T-helper 2 cell treated with Interferon-gamma antibody and Interleukin-4, amounts not matched to agents 5 μg/mL and 100 μg/mL, for 36 hours (primary cell): ENCODE data around the gene FTO.

ENCODE experiments used
- DNase-seq: peaks from one replicate; pipeline ENCODE4 v3.0.0; 2021; ENCODE audit warnings: low spot score
- H3K27ac Mint-ChIP-seq: one replicate; pipeline ENCODE4 v1.8.0; 2021; ENCODE audit warnings: mild to moderate bottlenecking, mixed read lengths
- H3K27me3 Mint-ChIP-seq: one replicate; pipeline ENCODE4 v1.8.0; 2021; ENCODE audit warnings: low read depth, mixed read lengths
- H3K36me3 Mint-ChIP-seq: one replicate; pipeline ENCODE4 v1.8.0; 2021; ENCODE audit warnings: low read depth, mixed read lengths
- H3K4me1 Mint-ChIP-seq: one replicate; pipeline ENCODE4 v1.8.0; 2021; ENCODE audit warnings: low read depth, mixed read lengths
- H3K4me3 Mint-ChIP-seq: one replicate; pipeline ENCODE4 v1.8.0; 2022; ENCODE audit warnings: mild to moderate bottlenecking, moderate library complexity, mixed read lengths
- H3K9me3 Mint-ChIP-seq: one replicate; pipeline ENCODE4 v1.8.0; 2021; ENCODE audit warnings: mixed read lengths

Gene FTO

GRCh38 chr16:53771655-53772497 is 67.9 kb downstream of the FTO start:
- peaks cover 33% of the 10 kb centered on the region for H3K4me1 Mint-ChIP-seq
- H3K27me3 Mint-ChIP-seq, result no peaks in the 10 kb centered on the region
- no peaks in the 10 kb centered on the region for H3K9me3 Mint-ChIP-seq
- no peak overlapping the region for H3K4me3 Mint-ChIP-seq
- H3K36me3 Mint-ChIP-seq, result peaks cover 5% of the 10 kb centered on the region
- no peak for DNase-seq
- H3K27ac Mint-ChIP-seq, result no peak overlapping the region

- DNase-seq, result no peak
- no peaks in the 10 kb centered on the region for H3K27me3 Mint-ChIP-seq
- no peak overlapping the region for H3K4me3 Mint-ChIP-seq
- H3K36me3 Mint-ChIP-seq, result peaks cover 5% of the 10 kb centered on the region
- H3K27ac Mint-ChIP-seq, result no peak overlapping the region
- H3K4me1 Mint-ChIP-seq, result peaks cover 28% of the 10 kb centered on the region
- no peaks in the 10 kb centered on the region for H3K9me3 Mint-ChIP-seq
These were observed 69.3 kb downstream of the FTO start for GRCh38 chr16:53773150-53773846.

- H3K36me3 Mint-ChIP-seq, result peaks cover 5% of the 10 kb centered on the region
- no peak overlapping the region for H3K27ac Mint-ChIP-seq
- DNase-seq, result no peak
- H3K4me1 Mint-ChIP-seq, result peaks cover 22% of the 10 kb centered on the region
- H3K4me3 Mint-ChIP-seq, result no peak overlapping the region
- no peaks in the 10 kb centered on the region for H3K27me3 Mint-ChIP-seq
- no peaks in the 10 kb centered on the region for H3K9me3 Mint-ChIP-seq
These were observed 69.9 kb downstream of the FTO start for GRCh38 chr16:53773881-53774280.

GRCh38 chr16:53775106-53775820 is 71.3 kb downstream of the FTO start:
- Mint-ChIP-seq H3K9me3 (no peaks in the 10 kb centered on the region), H3K27me3 (no peaks in the 10 kb centered on the region), H3K4me3 (no peak overlapping the region), H3K27ac (no peak overlapping the region), H3K36me3 (peaks cover 5% of the 10 kb centered on the region), H3K4me1 (peaks cover 20% of the 10 kb centered on the region)
- no peak for DNase-seq

GRCh38 chr16:53775821-53776431 is 72.0 kb downstream of the FTO start:
- Mint-ChIP-seq H3K27me3 (no peaks in the 10 kb centered on the region), H3K4me1 (peaks cover 21% of the 10 kb centered on the region), H3K27ac (no peak overlapping the region), H3K9me3 (no peaks in the 10 kb centered on the region), H3K4me3 (no peak overlapping the region), H3K36me3 (peaks cover 5% of the 10 kb centered on the region)
- no peak for DNase-seq

- Mint-ChIP-seq H3K4me3 (no peak overlapping the region), H3K27ac (no peak overlapping the region), H3K27me3 (no peaks in the 10 kb centered on the region), H3K4me1 (peaks cover 24% of the 10 kb centered on the region), H3K9me3 (no peaks in the 10 kb centered on the region), H3K36me3 (peaks cover 7% of the 10 kb centered on the region)
- DNase-seq, result no peak
These were observed 75.2 kb downstream of the FTO start for GRCh38 chr16:53779186-53779585.

- Mint-ChIP-seq H3K4me3 (no peak overlapping the region), H3K27me3 (no peaks in the 10 kb centered on the region), H3K9me3 (no peaks in the 10 kb centered on the region), H3K27ac (no peak overlapping the region), H3K4me1 (peaks cover 18% of the 10 kb centered on the region), H3K36me3 (peaks cover 4% of the 10 kb centered on the region)
- no peak for DNase-seq
These were observed 76.1 kb downstream of the FTO start for GRCh38 chr16:53780051-53780450.

GRCh38 chr16:53781023-53781605 is 77.2 kb downstream of the FTO start:
- Mint-ChIP-seq H3K27me3 (no peaks in the 10 kb centered on the region), H3K4me1 (peaks cover 7% of the 10 kb centered on the region), H3K4me3 (no peak overlapping the region), H3K9me3 (no peaks in the 10 kb centered on the region), H3K36me3 (peaks cover 2% of the 10 kb centered on the region), H3K27ac (no peak overlapping the region)
- peak; percentile 11 for DNase-seq

- no peak for DNase-seq
- Mint-ChIP-seq H3K9me3 (no peaks in the 10 kb centered on the region), H3K4me3 (no peak overlapping the region), H3K27ac (no peak overlapping the region), H3K27me3 (no peaks in the 10 kb centered on the region), H3K4me1 (peaks cover 6% of the 10 kb centered on the region), H3K36me3 (peaks cover 2% of the 10 kb centered on the region)
These were observed 78.2 kb downstream of the FTO start for GRCh38 chr16:53782148-53782547.

GRCh38 chr16:53784291-53784690 is 80.3 kb downstream of the FTO start:
- Mint-ChIP-seq H3K27ac (no peak overlapping the region), H3K4me3 (no peak overlapping the region), H3K36me3 (peaks cover 2% of the 10 kb centered on the region), H3K27me3 (no peaks in the 10 kb centered on the region), H3K4me1 (peaks cover 6% of the 10 kb centered on the region), H3K9me3 (no peaks in the 10 kb centered on the region)
- DNase-seq, result no peak

GRCh38 chr16:53785044-53785443 is 81.1 kb downstream of the FTO start:
- Mint-ChIP-seq H3K27ac (no peak overlapping the region), H3K27me3 (no peaks in the 10 kb centered on the region), H3K9me3 (no peaks in the 10 kb centered on the region), H3K4me1 (peaks cover 5% of the 10 kb centered on the region), H3K4me3 (no peak overlapping the region), H3K36me3 (peaks cover 2% of the 10 kb centered on the region)
- no peak for DNase-seq

- Mint-ChIP-seq H3K27me3 (no peaks in the 10 kb centered on the region), H3K36me3 (peaks cover 2% of the 10 kb centered on the region), H3K9me3 (no peaks in the 10 kb centered on the region), H3K4me1 (peaks cover 2% of the 10 kb centered on the region), H3K4me3 (no peak overlapping the region), H3K27ac (no peak overlapping the region)
- DNase-seq, result no peak
These were observed 82.0 kb downstream of the FTO start for GRCh38 chr16:53785916-53786315.

GRCh38 chr16:53787423-53787822 is 83.5 kb downstream of the FTO start:
- Mint-ChIP-seq H3K4me1 (no peaks in the 10 kb centered on the region), H3K27ac (no peak overlapping the region), H3K9me3 (no peaks in the 10 kb centered on the region), H3K27me3 (no peaks in the 10 kb centered on the region), H3K4me3 (no peak overlapping the region), H3K36me3 (peaks cover 2% of the 10 kb centered on the region)
- no peak for DNase-seq
